PC-3 (cell line): Measurements from ENCODE around the gene NEGR1. TPM values are rescaled to one million over a fixed set of nuclear protein-coding genes. Genes with fewer than 3 reads are reported as not detected.

Experiments
- ATAC-seq: fragments of 200-7000 bp; cut with Tn5 transposase; 2 replicates; pipeline ENCODE4 v1.9.1; 2020; ENCODE audit warnings: mild to moderate bottlenecking, moderate library complexity
- BruUV-seq: library from RNA; stranded (reverse); fragments of 400-500 nt; replicated peaks from 2 replicates; lab custom pipeline; 2021; lab: Mats Ljungman, UMichigan
- CTCF ChIA-PET: fragments of 300-600 bp; sonication (Branson Sonifier 250); formaldehyde crosslinking; loops from one replicate; lab custom pipeline; 2022; ENCODE audit warnings: antibody characterized with exemption; lab: Charles Lee
- POLR2A ChIA-PET: fragments of 300-600 bp; sonication (Branson Sonifier 250); formaldehyde crosslinking; loops from one replicate; lab custom pipeline; 2022; ENCODE audit warnings: antibody characterized with exemption; ENCODE audit not compliant: unreplicated experiment; lab: Charles Lee
- DNase-seq: peaks from one replicate; pipeline ENCODE4 v3.0.0-alpha.2; 2015
- H2AFZ ChIP-seq: fragments of 300-600 bp; sonication (generic); 2 replicates; pipeline ENCODE4 v1.6.0; 2016; ENCODE audit warnings: antibody characterized with exemption, low read length
- H3F3A ChIP-seq: fragments of 300-600 bp; sonication (generic); one replicate; pipeline ENCODE4 v1.6.0; 2017; ENCODE audit warnings: antibody characterized with exemption, low read length, control low read depth, mild to moderate bottlenecking; ENCODE audit not compliant: unreplicated experiment
- H3K27ac ChIP-seq: fragments of 300-600 bp; sonication (generic); 2 replicates; pipeline ENCODE4 v1.5.1; 2016; ENCODE audit warnings: mild to moderate bottlenecking, low read length
- H3K27me3 ChIP-seq: fragments of 300-600 bp; sonication (generic); 2 replicates; pipeline ENCODE4 v1.6.1; 2016; ENCODE audit warnings: low read length, mixed read lengths
- H3K36me3 ChIP-seq: fragments of 300-600 bp; sonication (generic); 2 replicates; pipeline ENCODE4 v1.6.1; 2016; ENCODE audit warnings: low read depth, mixed run types, low read length, mixed read lengths
- H3K4me1 ChIP-seq: fragments of 300-600 bp; sonication (generic); 2 replicates; pipeline ENCODE4 v1.5.1; 2016; ENCODE audit warnings: low read length; ENCODE audit not compliant: insufficient read depth
- H3K4me2 ChIP-seq: fragments of 300-600 bp; sonication (generic); 2 replicates; pipeline ENCODE4 v1.6.0; 2016; ENCODE audit warnings: low read length
- H3K4me3 ChIP-seq: fragments of 300-600 bp; sonication (generic); 2 replicates; pipeline ENCODE4 v1.5.1; 2016; ENCODE audit warnings: mild to moderate bottlenecking, low read length, mixed read lengths
- H3K79me2 ChIP-seq: fragments of 300-600 bp; sonication (generic); 2 replicates; pipeline ENCODE4 v1.6.1; 2017; ENCODE audit warnings: low read length, mixed read lengths
- H3K9ac ChIP-seq: fragments of 300-600 bp; sonication (generic); 2 replicates; pipeline ENCODE4 v1.6.0; 2016; ENCODE audit warnings: mild to moderate bottlenecking, low read length
- H3K9me2 ChIP-seq: fragments of 300-600 bp; sonication (generic); replicated peaks from 2 replicates; pipeline ENCODE4 v1.6.1; 2016; ENCODE audit warnings: mixed run types, low read length, mixed read lengths
- H3K9me3 ChIP-seq: fragments of 300-600 bp; sonication (generic); 2 replicates; pipeline ENCODE4 v1.6.1; 2016; ENCODE audit warnings: low read length, mixed read lengths
- H4K20me1 ChIP-seq: fragments of 300-600 bp; sonication (generic); 2 replicates; pipeline ENCODE4 v1.6.1; 2016; ENCODE audit warnings: low read length, mixed read lengths
- CTCF ChIP-seq: fragments of 300-600 bp; sonication (generic); conservative IDR thresholded peaks from 2 replicates; pipeline ENCODE4 v1.5.1; 2017; ENCODE audit warnings: antibody characterized with exemption, low read depth, mild to moderate bottlenecking, low read length
- EZH2 ChIP-seq: fragments of 300-600 bp; sonication (generic); IDR thresholded peaks from one replicate; pipeline ENCODE4 v1.6.1; 2017; ENCODE audit warnings: antibody characterized with exemption, mild to moderate bottlenecking, low read length; ENCODE audit not compliant: unreplicated experiment
- EZH2phosphoT487 ChIP-seq: fragments of 300-600 bp; sonication (generic); IDR thresholded peaks from 2 replicates; pipeline ENCODE4 v1.6.1; 2018; ENCODE audit warnings: mild to moderate bottlenecking, antibody characterized with exemption, low read length, borderline replicate concordance
- intact Hi-C: fragments of 100-400 bp; cut with micrococcal nuclease; formaldehyde crosslinking; loops from 2 replicates; pipeline ENCODE4 v1.9.0; 2023
- total RNA-seq: library from RNA; depleted of rRNA; stranded (reverse); fragments of >200 nt; gene quantifications from 2 replicates; pipeline ENCODE4 v1.2.3, GENCODE V29; 2014

The NEGR1 gene
- total RNA-seq, 1 experiment from 2014 or later, result 3.4 TPM

GRCh38 chr1:71881611-71882010, 400.7 kb downstream of the NEGR1 start:
- Histone ChIP-seq H2AFZ (no peak overlapping the region), H3K27me3 (no peaks in the 10 kb centered on the region), H3K27ac (no peak overlapping the region), H4K20me1 (no peaks in the 10 kb centered on the region), H3K79me2 (no peaks in the 10 kb centered on the region), H3F3A (no peaks in the 10 kb centered on the region), H3K9me2 (no peaks in the 10 kb centered on the region), H3K4me1 (no peaks in the 10 kb centered on the region), H3K9ac (no peak overlapping the region), H3K4me3 (no peak overlapping the region), H3K9me3 (no peaks in the 10 kb centered on the region), H3K36me3 (no peaks in the 10 kb centered on the region), H3K4me2 (no peak overlapping the region)
- ATAC-seq (no peak), DNase-seq (no peak)
- TF ChIP-seq CTCF, result no peak
- no peak for TF ChIP-seq EZH2
- TF ChIP-seq EZH2phosphoT487, result no peak
- ChIA-PET POLR2A (no interaction called here), CTCF (no interaction called here)
- intact Hi-C loops, result loop anchor here (2.0 kb wide), 1 partner anchor 19 kb away; no protein-coding TSS in a partner anchor
- no TSS peak for BruUV-seq

DNA sequence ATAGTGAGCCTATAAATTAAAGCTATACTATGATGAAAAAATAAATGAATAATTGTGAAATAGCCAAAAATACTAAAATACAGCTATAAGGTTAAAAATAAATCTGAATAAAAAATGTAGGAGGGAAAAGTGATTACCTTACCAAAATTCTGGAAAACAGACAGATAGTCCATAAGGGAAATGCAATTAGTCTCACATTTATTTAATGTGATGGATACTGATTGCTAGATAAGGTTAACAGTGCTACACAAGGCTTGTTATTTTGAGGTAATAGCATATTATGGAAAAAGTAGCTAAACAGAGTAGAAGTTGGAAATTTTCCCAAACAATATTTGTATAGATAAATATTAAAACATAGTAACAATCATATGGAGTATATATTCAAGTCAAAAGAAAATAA, 413.0 kb downstream of the NEGR1 start:
- intact Hi-C loops, result no loop called here
- no peak overlapping the region for H2AFZ ChIP-seq
- ATAC-seq (no peak), DNase-seq (no peak)
- H3K27me3 ChIP-seq, result no peaks in the 10 kb centered on the region
- no peaks in the 10 kb centered on the region for H4K20me1 ChIP-seq
- no peaks in the 10 kb centered on the region for H3K4me1 ChIP-seq
- H3K9me2 ChIP-seq, result no peaks in the 10 kb centered on the region
- no peak overlapping the region for H3K27ac ChIP-seq
- BruUV-seq, result no TSS peak
- H3K4me3 ChIP-seq, result no peak overlapping the region
- H3K9me3 ChIP-seq, result no peaks in the 10 kb centered on the region
- no peaks in the 10 kb centered on the region for H3K79me2 ChIP-seq
- ChIA-PET POLR2A (no interaction called here), CTCF (no interaction called here)
- H3K36me3 ChIP-seq, result no peaks in the 10 kb centered on the region
- no peaks in the 10 kb centered on the region for H3F3A ChIP-seq
- TF ChIP-seq CTCF, result no peak
- no peak for TF ChIP-seq EZH2
- TF ChIP-seq EZH2phosphoT487, result no peak
- no peak overlapping the region for H3K4me2 ChIP-seq
- H3K9ac ChIP-seq, result no peak overlapping the region

DNA sequence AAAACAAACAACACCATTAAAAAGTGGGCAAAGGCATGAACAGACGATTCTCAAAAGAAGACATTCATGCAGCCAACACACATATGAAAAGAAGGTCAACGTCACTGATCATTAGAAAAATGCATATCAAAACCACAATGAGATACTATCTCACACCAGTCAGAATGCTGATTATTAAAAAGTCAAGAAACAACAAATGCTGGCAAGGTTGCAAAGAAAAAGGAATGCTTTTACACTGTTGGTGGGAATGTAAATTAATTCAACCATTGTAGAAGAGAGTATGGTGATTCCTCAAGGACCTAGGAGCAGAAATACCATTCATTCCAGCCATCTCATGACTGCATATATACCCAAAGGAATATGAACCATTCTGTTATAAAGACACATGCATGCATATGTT, 419.6 kb downstream of the NEGR1 start:
- CTCF ChIA-PET, result no interaction called here
- no TSS peak for BruUV-seq
- no peak overlapping the region for H3K9ac ChIP-seq
- H3K36me3 ChIP-seq, result no peaks in the 10 kb centered on the region
- POLR2A ChIA-PET, result no interaction called here
- H4K20me1 ChIP-seq, result no peaks in the 10 kb centered on the region
- intact Hi-C loops, result no loop called here
- H3K27me3 ChIP-seq, result no peaks in the 10 kb centered on the region
- DNase-seq, result no peak
- 0 out of 2 replicates have a peak, but pooled peaks cover 3% of the 10 kb centered on the region for H3K4me1 ChIP-seq
- ATAC-seq, result no peak
- H3K79me2 ChIP-seq, result no peaks in the 10 kb centered on the region
- no peak overlapping the region for H3K4me3 ChIP-seq
- H3K4me2 ChIP-seq, result no peak overlapping the region
- H3F3A ChIP-seq, result no peaks in the 10 kb centered on the region
- H3K27ac ChIP-seq, result no peak overlapping the region
- H3K9me2 ChIP-seq, result no peaks in the 10 kb centered on the region
- H3K9me3 ChIP-seq, result no peaks in the 10 kb centered on the region
- no peak overlapping the region for H2AFZ ChIP-seq
- TF ChIP-seq CTCF (no peak), EZH2phosphoT487 (no peak), EZH2 (no peak)
